IMR-90 (cell line): ENCODE results near the gene OPTC. TPM values are rescaled to one million over a fixed set of nuclear protein-coding genes. Genes with fewer than 3 reads are reported as not detected.

Experiments used
- ATAC-seq: fragments of 200-7000 bp; cut with Tn5 transposase; 2 replicates; pipeline ENCODE4 v1.9.1; 2020; ENCODE audit warnings: low read depth, mild to moderate bottlenecking, moderate library complexity
- BruUV-seq: library from RNA; stranded (reverse); fragments of 400-500 nt; replicated peaks from 2 replicates; lab custom pipeline; 2021; lab: Mats Ljungman, UMichigan
- CTCF ChIA-PET: fragments of 300-600 bp; formaldehyde crosslinking; extraction: SDS; loops from one replicate; lab custom pipeline; 2021; ENCODE audit warnings: antibody characterized with exemption; lab: Yijun Ruan, JAX
- POLR2A ChIA-PET: fragments of 300-600 bp; sonication (Branson Sonifier 250); formaldehyde crosslinking; loops from one replicate; lab custom pipeline; 2022; ENCODE audit warnings: antibody characterized with exemption; ENCODE audit not compliant: unreplicated experiment; lab: Charles Lee
- DNase-seq: peaks from one replicate; pipeline ENCODE4 v3.0.0; 2013
- H2AFZ ChIP-seq: replicated peaks from 2 replicates; pipeline ENCODE3; 2013; ENCODE audit warnings: low read length, mild to moderate bottlenecking; ENCODE audit not compliant: poor library complexity
- H2AK5ac ChIP-seq: 2 replicates; pipeline ENCODE4 v1.6.1; 2013; ENCODE audit warnings: low read depth, low read length, inconsistent platforms
- H2AK9ac ChIP-seq: replicated peaks from 2 replicates; pipeline ENCODE3; 2013; ENCODE audit warnings: mild to moderate bottlenecking, low read depth, low read length, moderate library complexity; ENCODE audit not compliant: poor library complexity
- H2BK120ac ChIP-seq: 2 replicates; pipeline ENCODE4 v1.6.1; 2013; ENCODE audit warnings: low read depth, low read length, inconsistent platforms
- H2BK15ac ChIP-seq: 3 replicates; pipeline ENCODE4 v1.6.1; 2013; ENCODE audit warnings: low read depth, low read length, inconsistent platforms
- H2BK20ac ChIP-seq: 2 replicates; pipeline ENCODE4 v1.6.1; 2013; ENCODE audit warnings: low read depth, mild to moderate bottlenecking, inconsistent platforms, low read length, moderate library complexity
- H2BK5ac ChIP-seq: 2 replicates; pipeline ENCODE4 v1.6.1; 2013; ENCODE audit warnings: mild to moderate bottlenecking, low read depth, low read length, inconsistent platforms; ENCODE audit not compliant: poor library complexity, severe bottlenecking
- H3K14ac ChIP-seq: replicated peaks from 2 replicates; pipeline ENCODE4 v1.6.1; 2013; ENCODE audit warnings: low read depth, low read length, inconsistent platforms
- H3K18ac ChIP-seq: 2 replicates; pipeline ENCODE4 v1.6.1; 2013; ENCODE audit warnings: low read depth, low read length, control low read depth
- H3K23ac ChIP-seq: 2 replicates; pipeline ENCODE4 v1.6.1; 2013; ENCODE audit warnings: low read depth, low read length, inconsistent platforms
- H3K27ac ChIP-seq: 2 replicates; pipeline ENCODE4 v1.5.1; 2013; ENCODE audit warnings: mild to moderate bottlenecking, control low read depth, low read length; ENCODE audit not compliant: insufficient read depth
- H3K27me3 ChIP-seq: 2 replicates; pipeline ENCODE4 v1.6.1; 2013; ENCODE audit warnings: low read length; ENCODE audit not compliant: control insufficient read depth, insufficient read depth
- H3K36me3 ChIP-seq: 2 replicates; pipeline ENCODE4 v1.6.1; 2013; ENCODE audit warnings: low read length, mixed read lengths; ENCODE audit not compliant: control insufficient read depth, insufficient read depth
- H3K4ac ChIP-seq: 2 replicates; pipeline ENCODE4 v1.6.1; 2013; ENCODE audit warnings: low read depth, low read length, inconsistent platforms
- H3K4me1 ChIP-seq: 2 replicates; pipeline ENCODE4 v1.6.1; 2013; ENCODE audit warnings: low read length, mixed read lengths; ENCODE audit not compliant: control insufficient read depth, insufficient read depth
- H3K4me2 ChIP-seq: 2 replicates; pipeline ENCODE4 v1.6.1; 2013; ENCODE audit warnings: low read depth, mild to moderate bottlenecking, control low read depth, low read length, moderate library complexity
- H3K4me3 ChIP-seq: 2 replicates; pipeline ENCODE4 v1.5.1; 2013; ENCODE audit warnings: low read depth, mild to moderate bottlenecking, control low read depth, low read length, moderate library complexity; ENCODE audit not compliant: insufficient read depth
- H3K56ac ChIP-seq: 2 replicates; pipeline ENCODE4 v1.6.1; 2013; ENCODE audit warnings: low read length, inconsistent platforms; ENCODE audit not compliant: insufficient read depth; ENCODE audit errors: extremely low read depth
- H3K79me1 ChIP-seq, 2 experiments: 2 replicates each; pipeline ENCODE4 v1.6.1; 2013; ENCODE audit warnings: low read length in 2 of 2, inconsistent platforms in 1 of 2, low read depth in 1 of 2
- H3K9ac ChIP-seq: 2 replicates; pipeline ENCODE4 v1.6.1; 2013; ENCODE audit warnings: low read depth, low read length, control low read depth
- H3K9me1 ChIP-seq: 2 replicates; pipeline ENCODE4 v1.6.1; 2013; ENCODE audit warnings: low read length, inconsistent platforms; ENCODE audit not compliant: insufficient read depth
- H3K9me3 ChIP-seq: 2 replicates; pipeline ENCODE4 v1.6.1; 2013; ENCODE audit warnings: low read length; ENCODE audit not compliant: control insufficient read depth, insufficient read depth
- H4K20me1 ChIP-seq: 2 replicates; pipeline ENCODE4 v1.6.1; 2013; ENCODE audit warnings: low read length, inconsistent platforms; ENCODE audit not compliant: insufficient read depth
- H4K5ac ChIP-seq: 2 replicates; pipeline ENCODE4 v1.6.1; 2013; ENCODE audit warnings: mild to moderate bottlenecking, low read depth, low read length, control low read depth
- H4K8ac ChIP-seq, 2 experiments: 2 replicates each; pipeline ENCODE4 v1.6.1; 2013; ENCODE audit warnings: low read depth in 2 of 2, low read length in 2 of 2, control low read depth in 1 of 2, inconsistent platforms in 1 of 2
- H4K91ac ChIP-seq: 2 replicates; pipeline ENCODE4 v1.6.1; 2013; ENCODE audit warnings: low read depth, low read length, inconsistent platforms; ENCODE audit not compliant: insufficient read depth
- POLR2A ChIP-seq: IDR thresholded peaks from 2 replicates; pipeline ENCODE4 v1.6.1; 2012; ENCODE audit warnings: mild to moderate bottlenecking, low read depth, low read length
- RAD21 ChIP-seq: IDR thresholded peaks from 2 replicates; pipeline ENCODE4 v1.6.1; 2012; ENCODE audit warnings: low read length, improper control_type of control experiment
- WGBS, 2 experiments: methylation state at CpG; one replicate each; pipeline versions ENCODE4 v1.1.5 to v1.1.7; 2013; ENCODE audit warnings: missing lambda C conversion rate in 2 of 2; ENCODE audit not compliant: insufficient read length in 1 of 2; ENCODE audit errors: extremely low coverage in 2 of 2; 5-methylcytosine and 5-hydroxymethylcytosine counted together
- dilution Hi-C: fragments of 300-500 bp; cut with HindIII; formaldehyde crosslinking; loops from one replicate; pipeline ENCODE4 v1.14.3; 2018; ENCODE audit warnings: low sequenced_read_pairs; ENCODE audit not compliant: unreplicated experiment
- in situ Hi-C: fragments of 300-500 bp; cut with MboI; formaldehyde crosslinking; loops from 3 replicates; pipeline ENCODE4 v1.14.3; 2019; ENCODE audit warnings: low sequenced_read_pairs, inconsistent platforms, mixed read lengths
- intact Hi-C: fragments of 100-400 bp; cut with micrococcal nuclease; formaldehyde crosslinking; loops from 2 replicates; pipeline ENCODE4 v1.10.0; 2022
- polyA plus RNA-seq, 3 experiments: library from polyadenylated mRNA; depleted of rRNA; stranded (reverse); fragments of >200 nt; gene quantifications; 2 replicates each; pipeline ENCODE4 v1.2.3, GENCODE V29; 2012; ENCODE audit warnings: low replicate concordance in 1 of 3
- total RNA-seq: library from RNA; depleted of rRNA; stranded (reverse); fragments of >200 nt; gene quantifications from 2 replicates; pipeline ENCODE4 v1.2.3, GENCODE V29; 2012

Gene OPTC
- total and polyA plus RNA-seq, 2 of the 4 experiments (the other 2 are of a cell fraction): not detected

GRCh38 chr1:203513585-203514031 is 19.7 kb downstream of the OPTC start:
- dilution Hi-C loops: no loop called here
- peak overlapping the region; percentile 98 for H2BK5ac ChIP-seq
- H3K23ac ChIP-seq: peak overlapping the region; percentile 98
- ATAC-seq (no peak), DNase-seq (no peak)
- H2BK20ac ChIP-seq: peak overlapping the region; percentile 98
- peak overlapping the region; percentile 99 for H3K4ac ChIP-seq
- H3K79me1 ChIP-seq: peaks cover 10 to 44% of the 10 kb centered on the region in 2 experiments; a peak in 3 of 4 replicates
- peak overlapping the region; percentile 99 for H4K91ac ChIP-seq
- H3K9me1 ChIP-seq: peaks cover 32% of the 10 kb centered on the region
- H3K4me3 ChIP-seq: no peak overlapping the region
- peak overlapping the region; percentile 54 for H3K9ac ChIP-seq
- CTCF ChIA-PET: no interaction called here
- peak overlapping the region; percentile 99 for H2BK120ac ChIP-seq
- H3K4me2 ChIP-seq: peak overlapping the region; percentile 41
- BruUV-seq: no TSS peak
- H4K8ac ChIP-seq: peak overlapping the region; percentile 54 to 96
- no peaks in the 10 kb centered on the region for H4K20me1 ChIP-seq
- peak overlapping the region; percentile 97 for H3K14ac ChIP-seq
- H3K18ac ChIP-seq: peak overlapping the region; percentile 76
- intact Hi-C loops: loop anchor here (2.0 kb wide), 1 partner anchor 43 kb away; no protein-coding TSS in a partner anchor
- H3K27ac ChIP-seq: peak overlapping the region; percentile 60
- WGBS, 2 experiments: no CpG with 5 or more reads among the region's 9 CpGs
- H2AK5ac ChIP-seq: peak overlapping the region; percentile 79
- H2BK15ac ChIP-seq: peak overlapping the region; percentile 75
- TF ChIP-seq POLR2A (0 out of 2 replicates have a peak, but pooled peaks have one; percentile 6), RAD21 (no peak)
- peak overlapping the region; percentile 69 for H4K5ac ChIP-seq
- H2AFZ ChIP-seq: peak overlapping the region; percentile 77
- H2AK9ac ChIP-seq: peak overlapping the region; percentile 99
- no peaks in the 10 kb centered on the region for H3K36me3 ChIP-seq
- POLR2A ChIA-PET: interaction anchor here (0.8 kb wide), 1 partner anchor 199 kb away, joined by 3 read pairs; no protein-coding TSS in a partner anchor
- H3K9me3 ChIP-seq: no peaks in the 10 kb centered on the region
- in situ Hi-C loops: no loop called here
- peak overlapping the region; percentile 89 for H3K56ac ChIP-seq
- peaks cover 28% of the 10 kb centered on the region for H3K4me1 ChIP-seq
- no peaks in the 10 kb centered on the region for H3K27me3 ChIP-seq
